ENCODE results near the gene UBC. TPM values are rescaled to one million over a fixed set of nuclear protein-coding genes. Genes with fewer than 3 reads are reported as not detected.

Gene UBC
- total and polyA plus RNA-seq, 9 of the 15 experiments (the other 6 are each of a cell fraction or from before 2014, with no cell fraction given) = 533 to 1,153 (median 813) TPM

DNA sequence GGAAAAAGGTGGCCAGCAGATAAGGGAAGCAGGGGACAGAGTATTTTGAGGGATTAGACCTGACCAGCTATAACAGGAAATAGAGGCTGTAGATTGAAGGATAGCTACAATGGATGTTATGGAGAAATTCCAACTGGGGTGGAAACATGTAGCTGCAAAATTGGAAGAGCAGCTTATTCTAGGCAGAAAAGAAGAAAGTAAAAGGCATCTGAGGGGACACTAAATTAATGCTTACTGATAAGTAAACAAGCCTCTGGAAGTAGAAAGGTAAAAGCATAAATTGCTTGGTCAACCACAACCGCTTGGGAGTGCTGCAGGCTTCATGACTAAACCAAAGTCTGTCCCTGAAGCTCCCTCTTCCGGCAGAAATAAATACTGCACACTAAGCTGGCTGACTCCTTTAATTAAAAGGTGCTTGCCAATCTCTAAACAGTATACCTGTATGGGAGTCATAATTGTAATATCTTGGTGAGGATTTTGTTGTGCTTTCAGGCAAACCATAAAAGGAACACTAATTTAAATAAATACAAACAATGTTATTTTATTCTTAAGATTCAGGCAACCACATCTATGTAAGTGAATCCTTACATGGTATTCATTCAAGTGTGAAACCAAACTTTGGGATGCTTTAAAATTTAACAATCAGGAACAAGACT is 7.7 kb downstream of the UBC start (continued):
- TF ChIP-seq ETV6 (IDR thresholded peaks at IDR 0.05; ENCODE audit: borderline replicate concordance in 1 of 2, low read depth in 2 of 2, low read length in 1 of 2) (no peak), ETV6 (CRISPR knock-in tag; IDR thresholded peaks at IDR 0.05; ENCODE audit: borderline replicate concordance) (no peak)
- TF ChIP-seq, protein P1, sequence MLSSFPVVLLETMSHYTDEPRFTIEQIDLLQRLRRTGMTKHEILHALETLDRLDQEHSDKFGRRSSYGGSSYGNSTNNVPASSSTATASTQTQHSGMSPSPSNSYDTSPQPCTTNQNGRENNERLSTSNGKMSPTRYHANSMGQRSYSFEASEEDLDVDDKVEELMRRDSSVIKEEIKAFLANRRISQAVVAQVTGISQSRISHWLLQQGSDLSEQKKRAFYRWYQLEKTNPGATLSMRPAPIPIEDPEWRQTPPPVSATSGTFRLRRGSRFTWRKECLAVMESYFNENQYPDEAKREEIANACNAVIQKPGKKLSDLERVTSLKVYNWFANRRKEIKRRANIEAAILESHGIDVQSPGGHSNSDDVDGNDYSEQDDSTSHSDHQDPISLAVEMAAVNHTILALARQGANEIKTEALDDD (IDR thresholded peaks at IDR 0.05) = peak; percentile 59

DNA sequence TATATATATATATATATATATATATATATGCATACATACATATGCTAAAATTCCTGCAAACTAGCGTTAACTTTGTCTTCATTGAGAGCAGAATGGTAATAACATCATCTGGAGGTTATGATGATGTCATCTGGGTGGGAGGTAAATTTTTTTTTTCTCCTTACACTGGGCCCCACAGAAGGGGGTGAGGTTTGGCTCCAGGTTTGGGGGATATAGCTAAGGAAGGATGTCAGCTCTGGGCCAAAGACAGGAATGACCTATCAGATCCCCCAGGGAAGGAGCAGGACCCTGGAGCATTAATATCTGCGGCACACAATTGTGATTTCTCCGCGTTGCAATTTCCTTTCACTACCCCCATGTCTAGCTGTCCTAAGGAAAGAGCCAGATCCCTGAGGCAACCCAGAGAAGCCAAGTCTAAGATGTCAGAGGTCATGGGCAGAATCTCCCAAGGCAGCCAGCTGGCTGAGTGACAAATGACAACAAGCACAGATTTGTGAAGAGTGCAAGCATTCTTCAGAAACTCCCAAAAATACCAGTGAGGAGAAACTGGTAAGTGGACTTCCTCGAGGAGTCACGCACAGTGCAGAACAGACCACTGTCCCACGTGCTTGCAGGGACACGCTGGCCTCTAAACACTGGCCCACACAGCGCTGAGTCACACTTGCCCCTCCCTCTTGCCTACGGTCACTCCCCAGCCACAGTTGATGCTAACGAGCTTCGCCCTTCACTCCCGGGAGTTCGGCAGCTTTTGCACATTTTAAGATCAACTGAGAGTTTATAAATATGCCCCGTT is 9.9 kb downstream of the UBC start:
- ChIA-PET CTCF (ENCODE audit: low intra/inter-chr PET ratio) (no interaction called here), POLR2A (interaction anchor here (0.7 to 2.6 kb wide), 10 partner anchors 10 to 80 kb away, joined by 3 to 33 read pairs (median 4); partner anchors contain the start of gene UBC)
- Histone ChIP-seq H3K4me1 (replicated peaks in 1 of 2; ENCODE audit: control insufficient read depth in 2 of 2, insufficient read depth in 2 of 2, low read length in 2 of 2) (peaks cover 12 to 14% of the 10 kb centered on the region in 2 experiments; a peak in 4 of 5 replicates), H3K4me3 (no peak overlapping the region), H3K4me2 (ENCODE audit: insufficient read depth, low read length) (peak overlapping the region; percentile 15; the same call in 1 of the 2 replicates), H3K79me2 (ENCODE audit: control insufficient read depth, insufficient read depth, low read length) (no peaks in the 10 kb centered on the region), H3K9ac (ENCODE audit: insufficient read depth in 1 of 2, low read depth in 2 of 2, low read length in 2 of 2) (peak overlapping the region; percentile 6 to 42; a peak in 3 of 4 replicates), H3K27ac (ENCODE audit: extremely low read depth, low read depth, low read length) (peak overlapping the region; percentile 67), H3K36me3 (ENCODE audit: control insufficient read depth, insufficient read depth, low read length) (no peaks in the 10 kb centered on the region), H2AFZ (ENCODE audit: low read depth, low read length) (peak overlapping the region; percentile 78), H4K20me1 (replicated peaks; ENCODE audit: control insufficient read depth, insufficient read depth, low read length) (no peaks in the 10 kb centered on the region), H3K9me3 (replicated peaks; ENCODE audit: control insufficient read depth, insufficient read depth, low read depth, low read length) (no peaks in the 10 kb centered on the region), H3K27me3 (ENCODE audit: control insufficient read depth in 2 of 2, insufficient read depth in 2 of 2, low read length in 2 of 2) (no peaks in the 10 kb centered on the region), H3K9me1 (ENCODE audit: control insufficient read depth, insufficient read depth, low read length) (no peaks in the 10 kb centered on the region)
- in situ Hi-C loops (cut with MboI) (no loop called here), intact Hi-C loops (cut with micrococcal nuclease) (no loop called here)
- peak; percentile 97 for ATAC-seq
- DNase-seq (ENCODE audit: extremely low read depth in 1 of 4, low spot score in 3 of 4) = peak; percentile 78 to 95 (median 85)
- FAIRE-seq = peak; percentile 98
- WGBS (ENCODE audit: insufficient coverage, low coverage, missing lambda C conversion rate) = 8% methylated on average over 15 of the region's 15 CpGs
- BruUV-seq (replicated peaks) = no TSS peak
- peak; percentile 47; the same call in 1 of the 2 replicates for TF ChIP-seq TRIM28 (IDR thresholded peaks at IDR 0.05)
- TF ChIP-seq, protein P2, sequence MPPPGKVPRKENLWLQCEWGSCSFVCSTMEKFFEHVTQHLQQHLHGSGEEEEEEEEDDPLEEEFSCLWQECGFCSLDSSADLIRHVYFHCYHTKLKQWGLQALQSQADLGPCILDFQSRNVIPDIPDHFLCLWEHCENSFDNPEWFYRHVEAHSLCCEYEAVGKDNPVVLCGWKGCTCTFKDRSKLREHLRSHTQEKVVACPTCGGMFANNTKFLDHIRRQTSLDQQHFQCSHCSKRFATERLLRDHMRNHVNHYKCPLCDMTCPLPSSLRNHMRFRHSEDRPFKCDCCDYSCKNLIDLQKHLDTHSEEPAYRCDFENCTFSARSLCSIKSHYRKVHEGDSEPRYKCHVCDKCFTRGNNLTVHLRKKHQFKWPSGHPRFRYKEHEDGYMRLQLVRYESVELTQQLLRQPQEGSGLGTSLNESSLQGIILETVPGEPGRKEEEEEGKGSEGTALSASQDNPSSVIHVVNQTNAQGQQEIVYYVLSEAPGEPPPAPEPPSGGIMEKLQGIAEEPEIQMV (tag; conservative IDR thresholded peaks at IDR 0.05; ENCODE audit: low read depth) = peak; percentile 59; the same call in 1 of the 2 replicates
- TF ChIP-seq ZNF224 (CRISPR knock-in tag; IDR thresholded peaks at IDR 0.05) = no peak
- TF ChIP-seq POLR2AphosphoS2 (IDR thresholded peaks at IDR 0.05; ENCODE audit: low read length) = no peak
- TF ChIP-seq NFRKB (IDR thresholded peaks at IDR 0.05; ENCODE audit: low read depth) = peak; percentile 70
- peak; percentile 76; the same call in 1 of the 2 replicates for TF ChIP-seq FOXP1 (CRISPR knock-in tag; IDR thresholded peaks at IDR 0.05)
- peak; percentile 92 for TF ChIP-seq HDAC2 (IDR thresholded peaks at IDR 0.05)
- TF ChIP-seq ZNF24 (IDR thresholded peaks at IDR 0.05) = peak; percentile 59; the same call in 1 of the 2 replicates
- TF ChIP-seq, protein P3, sequence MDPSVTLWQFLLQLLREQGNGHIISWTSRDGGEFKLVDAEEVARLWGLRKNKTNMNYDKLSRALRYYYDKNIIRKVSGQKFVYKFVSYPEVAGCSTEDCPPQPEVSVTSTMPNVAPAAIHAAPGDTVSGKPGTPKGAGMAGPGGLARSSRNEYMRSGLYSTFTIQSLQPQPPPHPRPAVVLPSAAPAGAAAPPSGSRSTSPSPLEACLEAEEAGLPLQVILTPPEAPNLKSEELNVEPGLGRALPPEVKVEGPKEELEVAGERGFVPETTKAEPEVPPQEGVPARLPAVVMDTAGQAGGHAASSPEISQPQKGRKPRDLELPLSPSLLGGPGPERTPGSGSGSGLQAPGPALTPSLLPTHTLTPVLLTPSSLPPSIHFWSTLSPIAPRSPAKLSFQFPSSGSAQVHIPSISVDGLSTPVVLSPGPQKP (CRISPR knock-in tag; IDR thresholded peaks at IDR 0.05) = no peak

Data from K562 (cell line).